Activated CD8-positive, alpha-beta memory T cell treated with anti-CD3 and anti-CD28 coated beads, Interleukin-2, amount 10 ng/mL, durations not matched to agents 7 days and 5 days (primary cell): Measurements from ENCODE around the gene CACNA1S. TPM values are rescaled to one million over a fixed set of nuclear protein-coding genes. Genes with fewer than 3 reads are reported as not detected.

ENCODE experiments used
- ATAC-seq: fragments of 150-1000 bp; cut with Tn5 transposase; one replicate; pipeline ENCODE4 v1.10.0; 2021; ENCODE audit warnings: moderate library complexity
- CTCF ChIA-PET: fragments of 350-600 bp; sonication (Branson Sonifier 250); formaldehyde crosslinking; loops from one replicate; lab custom pipeline; 2021; ENCODE audit warnings: antibody characterized with exemption; lab: Charles Lee
- DNase-seq: peaks from one replicate; pipeline ENCODE4 v3.0.0-alpha.2; 2020
- H3K27ac Mint-ChIP-seq: one replicate; pipeline ENCODE4 v1.8.0; 2021; ENCODE audit warnings: mild to moderate bottlenecking, mixed read lengths
- H3K27me3 Mint-ChIP-seq: one replicate; pipeline ENCODE4 v1.8.0; 2021; ENCODE audit warnings: mixed read lengths
- H3K36me3 Mint-ChIP-seq: one replicate; pipeline ENCODE4 v1.8.0; 2021; ENCODE audit warnings: mild to moderate bottlenecking, mixed read lengths
- H3K4me1 Mint-ChIP-seq: one replicate; pipeline ENCODE4 v1.8.0; 2021; ENCODE audit warnings: mixed read lengths
- H3K4me3 Mint-ChIP-seq: one replicate; pipeline ENCODE4 v1.8.0; 2021; ENCODE audit warnings: mild to moderate bottlenecking, moderate library complexity, mixed read lengths
- H3K9me3 Mint-ChIP-seq: one replicate; pipeline ENCODE4 v1.8.0; 2022; ENCODE audit warnings: low read depth, mixed read lengths
- total RNA-seq, 2 experiments: library from RNA; stranded (reverse); gene quantifications; one replicate each; pipeline ENCODE4 v1.2.3, GENCODE V29; 2021

Gene CACNA1S
- total RNA-seq, 2 experiments from 2014 or later: not detected

GRCh38 chr1:201072922-201073321 is 39.3 kb downstream of the CACNA1S start:
- Mint-ChIP-seq H3K27ac (no peak overlapping the region), H3K27me3 (peaks cover 5% of the 10 kb centered on the region), H3K4me1 (no peaks in the 10 kb centered on the region), H3K36me3 (no peaks in the 10 kb centered on the region), H3K4me3 (no peak overlapping the region), H3K9me3 (no peaks in the 10 kb centered on the region)
- ATAC-seq (no peak), DNase-seq (no peak)
- CTCF ChIA-PET: no interaction called here

GRCh38 chr1:201072149-201072548 is 40.1 kb downstream of the CACNA1S start:
- H3K9me3 Mint-ChIP-seq: no peaks in the 10 kb centered on the region
- DNase-seq: no peak
- peaks cover 8% of the 10 kb centered on the region for H3K27me3 Mint-ChIP-seq
- H3K4me1 Mint-ChIP-seq: no peaks in the 10 kb centered on the region
- no peak for ATAC-seq
- CTCF ChIA-PET: no interaction called here
- H3K4me3 Mint-ChIP-seq: no peak overlapping the region
- H3K27ac Mint-ChIP-seq: no peak overlapping the region
- H3K36me3 Mint-ChIP-seq: no peaks in the 10 kb centered on the region

GRCh38 chr1:201069636-201070035 is 42.6 kb downstream of the CACNA1S start:
- CTCF ChIA-PET: no interaction called here
- ATAC-seq (no peak), DNase-seq (no peak)
- Mint-ChIP-seq H3K9me3 (no peaks in the 10 kb centered on the region), H3K4me1 (no peaks in the 10 kb centered on the region), H3K27ac (no peak overlapping the region), H3K4me3 (no peak overlapping the region), H3K36me3 (no peaks in the 10 kb centered on the region), H3K27me3 (peaks cover 16% of the 10 kb centered on the region)

GRCh38 chr1:201068976-201069375 is 43.2 kb downstream of the CACNA1S start:
- DNase-seq: no peak
- Mint-ChIP-seq H3K4me1 (no peaks in the 10 kb centered on the region), H3K27ac (no peak overlapping the region), H3K27me3 (peaks cover 16% of the 10 kb centered on the region), H3K36me3 (no peaks in the 10 kb centered on the region), H3K9me3 (no peaks in the 10 kb centered on the region), H3K4me3 (no peak overlapping the region)
- no peak for ATAC-seq
- CTCF ChIA-PET: no interaction called here

- CTCF ChIA-PET: no interaction called here
- Mint-ChIP-seq H3K4me3 (no peak overlapping the region), H3K4me1 (no peaks in the 10 kb centered on the region), H3K27ac (no peak overlapping the region), H3K27me3 (peaks cover 16% of the 10 kb centered on the region), H3K36me3 (no peaks in the 10 kb centered on the region), H3K9me3 (no peaks in the 10 kb centered on the region)
- no peak for DNase-seq
- no peak for ATAC-seq
Observed at GRCh38 chr1:201066986-201067385, 45.2 kb downstream of the CACNA1S start.

- CTCF ChIA-PET: no interaction called here
- ATAC-seq (no peak), DNase-seq (no peak)
- H3K27me3 Mint-ChIP-seq: peaks cover 16% of the 10 kb centered on the region
- H3K9me3 Mint-ChIP-seq: no peaks in the 10 kb centered on the region
- H3K36me3 Mint-ChIP-seq: no peaks in the 10 kb centered on the region
- no peak overlapping the region for H3K27ac Mint-ChIP-seq
- no peak overlapping the region for H3K4me3 Mint-ChIP-seq
- H3K4me1 Mint-ChIP-seq: no peaks in the 10 kb centered on the region
Observed at GRCh38 chr1:201065686-201066085, 46.5 kb downstream of the CACNA1S start.

- Mint-ChIP-seq H3K27ac (no peak overlapping the region), H3K4me1 (no peaks in the 10 kb centered on the region), H3K36me3 (no peaks in the 10 kb centered on the region), H3K9me3 (no peaks in the 10 kb centered on the region), H3K4me3 (no peak overlapping the region), H3K27me3 (peaks cover 16% of the 10 kb centered on the region)
- ATAC-seq (no peak), DNase-seq (no peak)
- CTCF ChIA-PET: no interaction called here
Observed at GRCh38 chr1:201064806-201065205, 47.4 kb downstream of the CACNA1S start.

- Mint-ChIP-seq H3K4me1 (peaks cover 1% of the 10 kb centered on the region), H3K27ac (no peak overlapping the region)
Observed at GRCh38 chr1:201063145-201063544, 49.1 kb downstream of the CACNA1S start.

GRCh38 chr1:201062511-201063091 is 49.6 kb downstream of the CACNA1S start:
- H3K27me3 Mint-ChIP-seq: peaks cover 10% of the 10 kb centered on the region
- DNase-seq: no peak
- no peak overlapping the region for H3K27ac Mint-ChIP-seq
- H3K9me3 Mint-ChIP-seq: no peaks in the 10 kb centered on the region
- H3K4me1 Mint-ChIP-seq: peaks cover 6% of the 10 kb centered on the region
- H3K36me3 Mint-ChIP-seq: no peaks in the 10 kb centered on the region
- H3K4me3 Mint-ChIP-seq: no peak overlapping the region
- CTCF ChIA-PET: no interaction called here
- ATAC-seq: no peak

More at GRCh38 chr1:201063145-201063544, 49.1 kb downstream of the CACNA1S start:
- peaks cover 10% of the 10 kb centered on the region for H3K27me3 Mint-ChIP-seq
- no peak overlapping the region for H3K4me3 Mint-ChIP-seq
- no peaks in the 10 kb centered on the region for H3K36me3 Mint-ChIP-seq
- ATAC-seq (no peak), DNase-seq (no peak)
- H3K9me3 Mint-ChIP-seq: no peaks in the 10 kb centered on the region
- CTCF ChIA-PET: no interaction called here

- DNase-seq: no peak
- Mint-ChIP-seq H3K4me1 (peaks cover 12% of the 10 kb centered on the region), H3K9me3 (no peaks in the 10 kb centered on the region), H3K27ac (no peak overlapping the region), H3K27me3 (peaks cover 7% of the 10 kb centered on the region), H3K4me3 (no peak overlapping the region), H3K36me3 (no peaks in the 10 kb centered on the region)
- CTCF ChIA-PET: no interaction called here
- no peak for ATAC-seq
Observed at GRCh38 chr1:201061886-201062285, 50.3 kb downstream of the CACNA1S start.

GRCh38 chr1:201061049-201061448 is 51.2 kb downstream of the CACNA1S start:
- no peak overlapping the region for H3K27ac Mint-ChIP-seq
- H3K9me3 Mint-ChIP-seq: no peaks in the 10 kb centered on the region
- CTCF ChIA-PET: interaction anchor here (1.3 kb wide), 1 partner anchor 82 kb away, joined by 3 read pairs; no protein-coding TSS in a partner anchor
- ATAC-seq (no peak), DNase-seq (no peak)
- H3K4me3 Mint-ChIP-seq: no peak overlapping the region
- peaks cover 2% of the 10 kb centered on the region for H3K27me3 Mint-ChIP-seq
- no peaks in the 10 kb centered on the region for H3K36me3 Mint-ChIP-seq
- H3K4me1 Mint-ChIP-seq: peaks cover 21% of the 10 kb centered on the region

- no peak for ATAC-seq
- no peak for DNase-seq
- H3K27me3 Mint-ChIP-seq: peaks cover 2% of the 10 kb centered on the region
- H3K4me3 Mint-ChIP-seq: no peak overlapping the region
- peaks cover 21% of the 10 kb centered on the region for H3K4me1 Mint-ChIP-seq
- H3K27ac Mint-ChIP-seq: no peak overlapping the region
- CTCF ChIA-PET: interaction anchor here (1.3 kb wide), 1 partner anchor 82 kb away, joined by 3 read pairs; no protein-coding TSS in a partner anchor
- H3K36me3 Mint-ChIP-seq: no peaks in the 10 kb centered on the region
- no peaks in the 10 kb centered on the region for H3K9me3 Mint-ChIP-seq
Observed at GRCh38 chr1:201060586-201060985, 51.6 kb downstream of the CACNA1S start.

- H3K4me1 Mint-ChIP-seq: peaks cover 21% of the 10 kb centered on the region
- DNase-seq (no peak), ATAC-seq (no peak)
Observed at GRCh38 chr1:201059871-201060555, 52.2 kb downstream of the CACNA1S start.

GRCh38 chr1:201059401-201059800 is 52.8 kb downstream of the CACNA1S start:
- H3K4me3 Mint-ChIP-seq: no peak overlapping the region
- H3K4me1 Mint-ChIP-seq: peaks cover 21% of the 10 kb centered on the region
- ATAC-seq (no peak), DNase-seq (no peak)
- CTCF ChIA-PET: interaction anchor here (1.0 to 2.4 kb wide), 2 partner anchors 54 to 88 kb away, joined by 3 to 8 read pairs; no protein-coding TSS in a partner anchor
- H3K9me3 Mint-ChIP-seq: no peaks in the 10 kb centered on the region
- H3K27ac Mint-ChIP-seq: no peak overlapping the region
- H3K27me3 Mint-ChIP-seq: no peaks in the 10 kb centered on the region
- H3K36me3 Mint-ChIP-seq: no peaks in the 10 kb centered on the region

More at GRCh38 chr1:201059871-201060555, 52.2 kb downstream of the CACNA1S start:
- H3K9me3 Mint-ChIP-seq: no peaks in the 10 kb centered on the region
- H3K4me3 Mint-ChIP-seq: no peak overlapping the region
- H3K36me3 Mint-ChIP-seq: no peaks in the 10 kb centered on the region
- H3K27ac Mint-ChIP-seq: no peak overlapping the region
- H3K27me3 Mint-ChIP-seq: peaks cover 2% of the 10 kb centered on the region
- CTCF ChIA-PET: interaction anchor here (1.0 to 1.3 kb wide), 2 partner anchors 53 to 81 kb away, joined by 3 read pairs; no protein-coding TSS in a partner anchor
